H1 (cell line): Measurements from ENCODE around the gene GALC. TPM values are rescaled to one million over a fixed set of nuclear protein-coding genes. Genes with fewer than 3 reads are reported as not detected.

Experiments used
- CREB1 ChIP-seq: IDR thresholded peaks from 2 replicates; pipeline ENCODE4 v1.6.1; 2012; ENCODE audit warnings: inconsistent platforms
- JUN ChIP-seq: IDR thresholded peaks from 2 replicates; pipeline ENCODE4 v1.6.1; 2011; ENCODE audit warnings: low read depth, mild to moderate bottlenecking, improper control_type of control experiment, low read length
- POU5F1 ChIP-seq: IDR thresholded peaks from 2 replicates; pipeline ENCODE4 v1.6.1; 2011; ENCODE audit warnings: low read depth, mild to moderate bottlenecking, low read length, moderate library complexity
- polyA plus RNA-seq, 7 experiments: library from polyadenylated mRNA; depleted of rRNA in 3 of 7; stranded (reverse) in 5 of 7; unstranded in 2 of 7; fragments of >200 nt in 5 of 7; fragments of 200-250 nt in 2 of 7; gene quantifications; 1 replicate in 5 of 7; 2 replicates in 1 of 7; 4 replicates in 1 of 7; pipeline versions ENCODE4 v1.2.1 to v1.2.3, GENCODE V29; 2011 to 2013; ENCODE audit warnings: missing spikeins in 2 of 7, mixed read lengths in 2 of 7
- total RNA-seq: library from RNA; stranded (reverse); fragmentation: NEBNext Ultra II Directional; extraction: Animal tissue kit (Norgen Biotek cat#: 25700); gene quantifications from 2 replicates; pipeline ENCODE4 v1.2.1, GENCODE V29; 2021
- TF ChIP-seq, protein P1 (sequence below): fragments of 300-600 bp; sonication (generic); IDR thresholded peaks from 2 replicates; pipeline ENCODE4 v1.7.1; 2012; ENCODE audit warnings: low read length, moderate library complexity, mild to moderate bottlenecking, inconsistent platforms; ENCODE audit not compliant: insufficient replicate concordance

Gene GALC
- total and polyA plus RNA-seq, 2 of the 8 experiments (the other 6 are each of a cell fraction or from before 2014, with no cell fraction given) = 6.1 to 12.3 TPM

DNA sequence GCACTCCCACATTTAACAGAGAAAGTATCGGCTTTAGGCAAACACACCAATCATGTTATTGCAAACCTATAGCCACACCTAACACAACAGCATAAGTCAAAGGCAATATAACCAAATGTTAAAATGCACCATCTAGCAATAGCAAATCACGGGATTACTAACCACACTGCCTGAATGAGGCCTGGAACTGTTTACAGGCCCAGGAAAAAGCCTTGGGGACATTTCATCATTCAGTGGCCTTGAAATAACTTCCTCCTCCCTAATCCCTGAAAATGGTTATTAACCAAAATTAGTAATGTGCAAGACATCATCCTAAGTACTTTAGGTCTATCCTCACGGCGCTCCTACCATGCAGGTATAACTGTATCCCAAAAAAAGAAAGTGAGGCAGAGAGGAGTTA, 2.3 kb downstream of the GALC start (continued):
- TF ChIP-seq, protein P1, sequence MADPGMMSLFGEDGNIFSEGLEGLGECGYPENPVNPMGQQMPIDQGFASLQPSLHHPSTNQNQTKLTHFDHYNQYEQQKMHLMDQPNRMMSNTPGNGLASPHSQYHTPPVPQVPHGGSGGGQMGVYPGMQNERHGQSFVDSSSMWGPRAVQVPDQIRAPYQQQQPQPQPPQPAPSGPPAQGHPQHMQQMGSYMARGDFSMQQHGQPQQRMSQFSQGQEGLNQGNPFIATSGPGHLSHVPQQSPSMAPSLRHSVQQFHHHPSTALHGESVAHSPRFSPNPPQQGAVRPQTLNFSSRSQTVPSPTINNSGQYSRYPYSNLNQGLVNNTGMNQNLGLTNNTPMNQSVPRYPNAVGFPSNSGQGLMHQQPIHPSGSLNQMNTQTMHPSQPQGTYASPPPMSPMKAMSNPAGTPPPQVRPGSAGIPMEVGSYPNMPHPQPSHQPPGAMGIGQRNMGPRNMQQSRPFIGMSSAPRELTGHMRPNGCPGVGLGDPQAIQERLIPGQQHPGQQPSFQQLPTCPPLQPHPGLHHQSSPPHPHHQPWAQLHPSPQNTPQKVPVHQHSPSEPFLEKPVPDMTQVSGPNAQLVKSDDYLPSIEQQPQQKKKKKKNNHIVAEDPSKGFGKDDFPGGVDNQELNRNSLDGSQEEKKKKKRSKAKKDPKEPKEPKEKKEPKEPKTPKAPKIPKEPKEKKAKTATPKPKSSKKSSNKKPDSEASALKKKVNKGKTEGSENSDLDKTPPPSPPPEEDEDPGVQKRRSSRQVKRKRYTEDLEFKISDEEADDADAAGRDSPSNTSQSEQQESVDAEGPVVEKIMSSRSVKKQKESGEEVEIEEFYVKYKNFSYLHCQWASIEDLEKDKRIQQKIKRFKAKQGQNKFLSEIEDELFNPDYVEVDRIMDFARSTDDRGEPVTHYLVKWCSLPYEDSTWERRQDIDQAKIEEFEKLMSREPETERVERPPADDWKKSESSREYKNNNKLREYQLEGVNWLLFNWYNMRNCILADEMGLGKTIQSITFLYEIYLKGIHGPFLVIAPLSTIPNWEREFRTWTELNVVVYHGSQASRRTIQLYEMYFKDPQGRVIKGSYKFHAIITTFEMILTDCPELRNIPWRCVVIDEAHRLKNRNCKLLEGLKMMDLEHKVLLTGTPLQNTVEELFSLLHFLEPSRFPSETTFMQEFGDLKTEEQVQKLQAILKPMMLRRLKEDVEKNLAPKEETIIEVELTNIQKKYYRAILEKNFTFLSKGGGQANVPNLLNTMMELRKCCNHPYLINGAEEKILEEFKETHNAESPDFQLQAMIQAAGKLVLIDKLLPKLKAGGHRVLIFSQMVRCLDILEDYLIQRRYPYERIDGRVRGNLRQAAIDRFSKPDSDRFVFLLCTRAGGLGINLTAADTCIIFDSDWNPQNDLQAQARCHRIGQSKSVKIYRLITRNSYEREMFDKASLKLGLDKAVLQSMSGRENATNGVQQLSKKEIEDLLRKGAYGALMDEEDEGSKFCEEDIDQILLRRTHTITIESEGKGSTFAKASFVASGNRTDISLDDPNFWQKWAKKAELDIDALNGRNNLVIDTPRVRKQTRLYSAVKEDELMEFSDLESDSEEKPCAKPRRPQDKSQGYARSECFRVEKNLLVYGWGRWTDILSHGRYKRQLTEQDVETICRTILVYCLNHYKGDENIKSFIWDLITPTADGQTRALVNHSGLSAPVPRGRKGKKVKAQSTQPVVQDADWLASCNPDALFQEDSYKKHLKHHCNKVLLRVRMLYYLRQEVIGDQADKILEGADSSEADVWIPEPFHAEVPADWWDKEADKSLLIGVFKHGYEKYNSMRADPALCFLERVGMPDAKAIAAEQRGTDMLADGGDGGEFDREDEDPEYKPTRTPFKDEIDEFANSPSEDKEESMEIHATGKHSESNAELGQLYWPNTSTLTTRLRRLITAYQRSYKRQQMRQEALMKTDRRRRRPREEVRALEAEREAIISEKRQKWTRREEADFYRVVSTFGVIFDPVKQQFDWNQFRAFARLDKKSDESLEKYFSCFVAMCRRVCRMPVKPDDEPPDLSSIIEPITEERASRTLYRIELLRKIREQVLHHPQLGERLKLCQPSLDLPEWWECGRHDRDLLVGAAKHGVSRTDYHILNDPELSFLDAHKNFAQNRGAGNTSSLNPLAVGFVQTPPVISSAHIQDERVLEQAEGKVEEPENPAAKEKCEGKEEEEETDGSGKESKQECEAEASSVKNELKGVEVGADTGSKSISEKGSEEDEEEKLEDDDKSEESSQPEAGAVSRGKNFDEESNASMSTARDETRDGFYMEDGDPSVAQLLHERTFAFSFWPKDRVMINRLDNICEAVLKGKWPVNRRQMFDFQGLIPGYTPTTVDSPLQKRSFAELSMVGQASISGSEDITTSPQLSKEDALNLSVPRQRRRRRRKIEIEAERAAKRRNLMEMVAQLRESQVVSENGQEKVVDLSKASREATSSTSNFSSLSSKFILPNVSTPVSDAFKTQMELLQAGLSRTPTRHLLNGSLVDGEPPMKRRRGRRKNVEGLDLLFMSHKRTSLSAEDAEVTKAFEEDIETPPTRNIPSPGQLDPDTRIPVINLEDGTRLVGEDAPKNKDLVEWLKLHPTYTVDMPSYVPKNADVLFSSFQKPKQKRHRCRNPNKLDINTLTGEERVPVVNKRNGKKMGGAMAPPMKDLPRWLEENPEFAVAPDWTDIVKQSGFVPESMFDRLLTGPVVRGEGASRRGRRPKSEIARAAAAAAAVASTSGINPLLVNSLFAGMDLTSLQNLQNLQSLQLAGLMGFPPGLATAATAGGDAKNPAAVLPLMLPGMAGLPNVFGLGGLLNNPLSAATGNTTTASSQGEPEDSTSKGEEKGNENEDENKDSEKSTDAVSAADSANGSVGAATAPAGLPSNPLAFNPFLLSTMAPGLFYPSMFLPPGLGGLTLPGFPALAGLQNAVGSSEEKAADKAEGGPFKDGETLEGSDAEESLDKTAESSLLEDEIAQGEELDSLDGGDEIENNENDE = no peak
- no peak for TF ChIP-seq JUN
- no peak for TF ChIP-seq POU5F1
- no peak for TF ChIP-seq CREB1
